GM18873 (cell line): ENCODE results near the gene TRMT10B.

Experiments used
- ATAC-seq: cut with Tn5 transposase; IDR thresholded peaks from one replicate; pipeline ENCODE4 v1.9.1; 2021; ENCODE audit warnings: mild to moderate bottlenecking, moderate library complexity, moderate number of reproducible peaks; ENCODE audit not compliant: unreplicated experiment, low FRiP score

TRMT10B gene

DNA sequence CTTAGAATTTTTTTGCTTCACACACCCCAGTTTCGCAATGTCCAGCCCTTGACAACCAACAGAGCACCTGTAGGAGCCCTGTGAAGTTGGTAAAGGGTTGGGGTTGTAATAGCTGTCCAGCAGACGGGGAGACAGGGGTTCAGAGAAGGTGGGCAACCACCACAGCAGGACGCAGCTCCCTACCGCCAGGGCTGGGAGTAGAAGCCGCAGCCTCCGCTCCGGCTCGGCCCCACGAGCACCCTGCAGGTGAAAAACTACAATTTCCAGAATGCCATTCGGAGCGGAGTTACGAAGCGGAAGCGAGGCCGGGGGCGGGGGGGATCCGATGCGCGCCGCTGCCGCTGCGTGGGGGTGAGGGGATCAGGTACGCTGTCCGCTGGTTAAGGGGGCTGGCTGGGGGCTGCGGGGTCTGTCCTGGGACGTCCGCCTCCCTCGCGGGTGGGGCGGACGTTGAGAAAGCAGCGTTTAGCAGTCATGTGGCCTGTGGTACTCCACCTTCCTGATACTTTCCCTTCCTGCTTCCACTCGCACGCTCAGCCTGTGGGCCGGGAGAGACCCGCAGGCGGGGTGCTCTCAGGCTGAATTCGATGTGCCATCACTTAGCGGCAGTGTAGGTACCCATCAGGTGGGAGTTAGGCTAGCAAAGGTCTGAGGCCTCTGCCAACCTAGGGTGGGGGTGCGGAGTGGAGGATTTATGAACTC, at the start of gene TRMT10B:
Gene TRMT10B (plus strand): TSS at position 317 of the 702 bp plus-strand sequence. CDS start 8,127 bp downstream, outside the sequence.
- ATAC-seq: no peak

- no peak for ATAC-seq
These were observed 47.8 kb upstream of the TRMT10B start for GRCh38 chr9:37705787-37706186.

DNA sequence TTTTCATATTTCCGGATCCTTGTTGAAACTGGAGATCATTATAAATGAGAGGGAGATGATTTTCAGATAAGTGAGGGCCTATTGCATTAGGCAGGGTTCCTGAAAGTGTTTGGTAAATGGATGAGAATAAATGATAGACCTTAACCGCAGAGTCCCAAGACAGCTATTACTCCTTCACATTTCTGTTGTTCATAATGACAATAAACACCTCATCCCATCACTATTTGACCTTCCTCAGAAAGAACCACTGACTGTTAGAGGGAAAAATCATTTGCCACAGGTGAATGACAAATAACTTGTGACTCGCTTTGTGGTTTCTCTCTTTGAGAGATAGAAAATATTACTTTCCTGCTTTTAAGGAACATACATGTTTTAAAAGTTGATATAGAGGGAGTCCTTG, 47.3 kb upstream of the TRMT10B start:
- no peak for ATAC-seq

DNA sequence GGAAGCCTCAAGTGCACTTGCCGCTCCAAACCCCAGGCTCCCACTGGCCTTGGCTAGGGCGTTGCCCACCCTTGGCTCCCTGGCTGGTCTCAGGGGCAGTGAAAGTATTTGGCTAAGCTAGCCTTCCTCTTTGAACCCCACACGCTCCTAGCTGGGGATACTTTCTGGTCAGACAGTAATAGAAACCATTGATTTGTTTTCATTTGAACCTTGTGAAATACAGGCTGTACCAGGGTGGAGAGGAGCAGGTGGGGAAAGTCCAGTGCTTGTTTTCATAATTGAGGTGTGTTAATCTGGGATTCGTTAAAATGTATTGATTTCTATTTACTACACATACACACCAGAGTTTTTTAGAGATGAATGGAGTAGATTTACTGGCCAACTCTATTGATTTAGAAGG, 45.9 kb upstream of the TRMT10B start:
- ATAC-seq: no peak

DNA sequence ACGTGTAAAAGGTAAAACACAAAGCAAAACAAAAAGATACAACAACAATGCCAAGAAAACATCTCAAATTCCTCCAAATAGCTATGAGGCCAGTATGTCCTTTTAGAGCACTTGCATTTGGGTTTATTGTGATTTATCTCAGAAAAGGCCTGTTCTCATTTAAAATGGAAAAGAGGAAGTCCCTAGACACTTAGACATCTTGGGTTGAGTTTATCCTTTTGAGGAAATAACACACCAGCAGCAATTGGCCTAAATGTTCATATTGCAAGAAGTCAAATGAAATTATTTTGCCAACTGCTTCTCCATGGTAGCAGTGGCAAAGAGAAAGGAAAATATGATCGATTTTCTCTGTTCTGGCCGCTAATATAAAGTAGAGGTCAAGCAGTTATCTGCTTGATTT, 43.6 kb upstream of the TRMT10B start:
- no peak for ATAC-seq

DNA sequence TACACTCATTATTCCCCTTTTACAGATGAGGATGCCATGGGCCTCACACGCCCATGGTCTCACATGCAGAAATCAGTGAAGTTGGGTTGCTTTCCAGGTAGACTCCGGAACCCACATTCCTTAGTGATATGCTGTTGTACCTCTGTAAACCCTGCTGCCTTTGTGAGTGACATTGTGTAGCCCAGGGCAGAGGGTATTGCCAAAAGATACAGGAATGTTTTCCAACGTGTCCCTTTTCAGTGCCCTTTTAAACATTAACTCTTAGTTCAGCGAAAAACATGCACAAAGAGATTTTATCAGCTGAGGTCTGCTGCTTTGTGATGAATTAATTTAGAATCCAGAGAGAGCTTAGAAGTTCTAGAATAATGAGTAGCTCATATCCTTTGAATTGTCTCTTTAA, 38.3 kb upstream of the TRMT10B start:
- no peak for ATAC-seq

GRCh38 chr9:37715991-37716505, 37.6 kb upstream of the TRMT10B start:
- ATAC-seq: no peak

GRCh38 chr9:37719526-37719925, 34.1 kb upstream of the TRMT10B start:
- ATAC-seq: no peak

GRCh38 chr9:37727013-37727412, 26.6 kb upstream of the TRMT10B start:
- no peak for ATAC-seq

DNA sequence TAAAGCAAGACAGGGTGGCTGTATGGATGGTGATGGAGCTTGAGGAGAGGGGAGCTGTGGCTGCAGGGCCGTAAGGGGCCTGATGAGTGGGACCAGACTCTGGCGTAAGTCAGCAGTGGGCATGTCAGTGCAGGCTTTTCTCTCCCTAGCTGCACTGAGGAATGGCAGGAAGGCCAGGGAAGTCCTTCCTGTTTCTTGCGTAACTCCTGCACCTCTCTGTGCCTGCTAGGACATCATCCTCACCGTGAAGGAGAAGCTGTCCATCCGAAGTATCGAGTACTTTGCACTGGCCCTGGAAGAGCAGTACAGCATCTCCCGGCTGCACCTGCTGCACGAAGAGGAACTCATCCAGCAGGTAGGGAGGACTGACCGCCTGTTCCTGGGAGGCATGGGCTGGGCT, 24.1 kb upstream of the TRMT10B start:
- ATAC-seq: no peak

GRCh38 chr9:37730256-37730655, 23.3 kb upstream of the TRMT10B start:
- ATAC-seq: no peak

DNA sequence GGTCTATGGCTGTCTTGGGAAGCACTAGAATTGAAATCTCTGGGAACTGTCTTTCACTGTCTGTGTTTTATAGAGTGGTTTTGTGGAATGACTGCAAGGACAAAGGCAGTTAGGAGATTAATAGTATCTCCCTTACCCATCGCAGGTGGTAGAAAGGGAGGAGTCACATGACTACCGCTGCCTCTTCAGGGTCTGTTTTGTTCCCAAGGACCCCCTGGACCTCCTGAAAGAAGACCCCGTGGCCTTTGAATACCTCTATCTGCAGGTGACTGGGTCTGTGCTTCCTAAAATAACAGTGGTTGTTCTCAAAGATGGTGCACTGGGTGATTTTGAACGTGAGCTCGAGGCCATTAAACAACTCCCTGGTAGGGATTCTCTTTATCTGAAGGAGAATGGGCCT, 22.8 kb upstream of the TRMT10B start:
- no peak for ATAC-seq

DNA sequence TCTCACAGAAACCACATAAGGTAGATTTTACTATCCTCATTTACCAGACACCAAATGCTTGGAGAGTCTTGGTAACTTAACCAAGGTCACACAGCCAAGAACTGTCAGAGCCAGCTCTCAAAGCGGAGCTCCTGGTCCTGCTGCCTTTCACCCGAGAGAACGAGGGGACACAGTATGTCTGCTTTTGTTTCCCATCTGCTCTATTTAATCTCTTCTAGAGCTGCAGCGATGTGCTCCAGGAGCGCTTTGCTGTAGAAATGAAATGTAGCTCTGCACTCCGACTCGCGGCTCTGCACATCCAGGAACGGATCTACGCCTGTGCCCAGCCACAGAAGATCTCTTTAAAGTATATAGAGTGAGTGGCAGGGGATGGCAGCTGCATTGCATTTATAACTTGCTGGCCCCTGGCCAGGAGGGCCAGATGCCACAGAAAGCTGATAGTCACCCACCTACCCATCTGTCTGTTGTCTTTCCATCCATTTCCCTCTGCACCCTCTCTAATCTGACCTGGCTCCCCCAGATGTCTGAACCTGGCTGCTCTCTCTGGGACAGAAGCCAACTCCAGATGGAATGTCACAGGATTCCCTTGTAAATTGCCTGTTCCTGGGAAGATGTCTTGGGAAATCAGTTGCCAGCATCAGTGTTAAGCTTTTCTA, 21.4 kb upstream of the TRMT10B start:
- no peak for ATAC-seq

DNA sequence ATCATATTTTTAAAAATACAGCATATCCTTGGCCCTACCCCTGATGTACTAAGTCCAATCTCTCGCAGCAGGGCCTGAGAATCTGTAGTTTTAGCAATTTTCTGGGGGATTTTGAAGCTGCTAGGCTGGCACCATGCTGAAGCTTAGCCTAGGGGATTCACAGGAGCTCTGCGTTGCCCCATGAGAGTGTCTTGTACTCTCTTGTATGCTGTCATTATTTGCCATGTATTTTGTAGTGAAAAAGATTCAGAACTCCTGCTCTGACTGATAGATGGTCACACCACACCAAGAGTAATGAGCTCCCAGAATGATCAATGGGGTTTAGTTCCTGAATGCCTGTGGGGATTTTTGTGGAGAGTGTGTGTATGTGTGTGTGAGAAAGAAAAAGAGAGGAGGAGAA, 20.7 kb upstream of the TRMT10B start:
- ATAC-seq: no peak

- no peak for ATAC-seq
These were observed 14.4 kb upstream of the TRMT10B start for GRCh38 chr9:37739222-37739621.

GRCh38 chr9:37740128-37740527, 13.5 kb upstream of the TRMT10B start:
- no peak for ATAC-seq

GRCh38 chr9:37740631-37741328, 12.8 kb upstream of the TRMT10B start:
- no peak for ATAC-seq

DNA sequence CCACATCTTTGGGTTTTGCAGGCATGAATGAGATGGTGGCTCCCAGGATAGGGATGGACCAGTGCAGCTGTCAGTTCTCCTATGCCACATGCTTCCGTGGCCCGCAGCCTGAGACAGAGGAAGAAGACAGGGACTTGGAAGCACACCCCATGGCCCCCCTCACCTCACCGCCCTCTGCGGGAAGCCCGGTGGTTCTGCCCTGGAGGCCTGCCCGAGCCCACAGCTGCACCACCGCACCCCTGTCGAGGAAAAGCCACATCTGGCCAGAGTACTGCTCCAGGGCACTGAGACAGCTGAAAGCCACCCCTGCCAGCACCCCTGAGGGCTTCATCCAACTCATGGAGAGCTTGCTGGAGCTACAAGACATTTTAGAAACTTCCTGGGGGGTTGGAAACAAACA, 7.6 kb upstream of the TRMT10B start:
- ATAC-seq: no peak

DNA sequence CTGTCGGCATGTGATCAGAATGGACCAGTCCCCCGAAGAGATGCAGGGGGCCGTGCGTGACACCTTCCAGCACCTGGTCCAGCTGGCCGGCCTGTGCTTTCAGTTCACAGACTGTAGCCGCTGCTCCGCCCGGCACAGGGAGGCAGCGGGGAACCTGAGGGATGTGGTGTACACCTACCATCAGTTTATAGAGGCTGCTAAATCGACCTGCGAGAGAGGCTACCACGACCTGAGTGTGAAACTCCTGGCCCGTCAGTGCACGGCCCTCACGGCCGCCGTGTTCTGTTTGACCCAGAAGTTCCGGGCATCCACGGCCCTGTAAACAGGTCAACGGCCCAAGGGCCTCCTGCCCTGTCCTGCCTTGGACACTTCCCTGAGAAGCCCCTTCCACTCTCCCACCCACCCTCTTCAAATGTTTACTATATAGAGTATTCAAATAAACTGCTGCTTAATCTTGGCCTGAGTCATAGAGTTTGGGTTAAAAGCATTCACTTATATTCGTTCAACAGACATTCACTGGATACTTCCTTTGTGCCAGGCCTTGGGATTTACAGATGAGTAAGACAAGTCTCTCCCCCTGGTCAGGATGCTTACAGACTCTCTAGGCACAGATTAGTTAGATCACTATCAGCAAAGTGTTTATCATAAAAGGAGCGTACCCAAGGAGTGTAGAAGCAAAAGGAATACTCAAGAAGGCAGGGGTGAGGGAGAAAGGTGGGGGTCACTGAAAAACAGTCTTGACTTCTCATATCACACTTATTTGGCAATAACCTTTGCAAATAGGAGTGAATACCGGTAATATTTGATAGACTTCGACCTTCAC, 6.9 kb upstream of the TRMT10B start:
- no peak for ATAC-seq

- no peak for ATAC-seq
These were observed 6.3 kb upstream of the TRMT10B start for GRCh38 chr9:37747271-37747753.
